ENCODE results near the gene ARSI.
A peak's percentile ranks its signal among the peaks of the same experiment; 100 is the strongest.

ARSI gene

DNA sequence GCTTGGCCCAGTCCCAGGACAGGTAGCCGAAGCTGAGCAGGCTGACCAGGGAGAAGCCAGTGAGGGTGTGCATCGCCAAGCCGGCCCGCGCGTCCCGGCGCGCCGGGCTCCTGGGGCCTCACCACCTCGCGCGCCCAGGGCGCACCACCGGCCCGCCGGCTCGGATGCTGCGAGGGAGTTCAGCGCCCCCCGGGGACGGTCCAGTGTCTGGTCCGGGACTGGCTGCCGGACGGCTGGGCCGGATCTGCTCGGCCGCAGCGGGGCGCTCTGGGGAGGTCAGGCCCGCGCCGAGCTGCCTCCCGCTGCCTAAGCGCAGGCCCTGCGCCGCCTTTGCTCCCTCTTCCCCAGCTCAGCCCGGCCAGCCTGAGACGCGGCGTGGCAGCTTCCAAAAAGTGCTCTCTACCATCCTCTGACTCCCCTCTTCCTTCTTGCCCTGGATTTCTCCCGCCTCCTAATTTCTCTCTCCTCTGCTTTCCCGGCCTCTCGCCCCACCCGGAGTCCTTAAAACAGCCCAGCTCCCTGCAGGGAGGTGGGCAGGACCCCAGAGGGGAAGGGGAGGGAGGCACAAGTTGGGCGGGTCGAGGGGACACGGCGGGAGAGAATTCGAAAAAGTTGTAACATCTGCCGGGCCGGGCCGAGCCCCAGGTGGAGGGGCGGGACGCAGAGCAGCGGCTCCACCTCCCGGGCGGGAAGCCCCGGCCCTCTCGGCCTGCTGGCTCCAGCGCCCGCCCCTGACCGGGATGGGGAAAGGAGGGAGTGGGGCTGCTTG, at the start of gene ARSI:
Gene ARSI, minus strand, starts transcription at position 605 of the 769 bp plus-strand sequence. Its CDS starts 532 bp downstream, at position 73.
- peak; percentile 25 for DNase-seq
- peaks cover 37% of the 10 kb centered on the region for H3K27me3 Mint-ChIP-seq

DNA sequence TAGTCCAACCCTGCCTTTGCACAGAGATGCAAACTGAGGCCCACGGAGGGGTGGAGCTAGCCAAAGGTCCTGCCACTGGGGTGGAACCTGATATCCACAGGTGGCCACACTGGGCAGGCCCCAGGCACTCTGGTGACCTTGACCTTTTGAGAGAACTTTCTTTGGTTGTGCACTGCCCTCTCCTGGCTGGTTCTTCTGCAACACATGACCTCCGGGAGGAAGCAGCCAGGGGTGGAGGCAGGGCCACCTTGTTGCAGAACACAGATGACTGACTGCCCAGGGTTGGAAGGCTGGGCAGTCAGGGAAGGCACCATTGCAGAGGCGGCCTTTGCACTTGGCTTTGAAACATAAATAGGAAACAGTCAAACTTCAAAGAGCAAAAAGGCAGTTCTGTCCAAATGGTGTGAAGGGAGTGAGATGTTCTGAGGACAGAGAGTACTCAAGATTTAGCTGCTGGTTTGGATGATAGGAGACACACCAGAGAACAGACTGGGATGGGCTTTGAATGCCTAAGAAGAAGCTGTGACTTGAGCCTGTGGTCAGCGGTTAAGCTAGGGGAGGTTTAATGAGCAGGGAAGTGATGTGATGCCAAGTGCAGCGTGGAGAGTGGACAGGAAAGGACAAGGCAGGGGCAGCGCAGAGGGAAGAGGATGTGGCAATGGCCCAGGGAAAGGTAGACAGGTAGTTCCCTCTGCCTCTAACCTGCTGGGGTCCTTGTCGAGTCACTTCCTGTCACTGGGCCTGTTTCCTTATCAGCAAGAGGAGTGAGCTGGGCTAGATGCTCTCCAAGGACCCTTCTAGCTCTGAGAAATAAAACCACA, 48.0 kb upstream of the ARSI start:
- Mint-ChIP-seq H3K9me3 (no peaks in the 10 kb centered on the region), H3K27me3 (no peaks in the 10 kb centered on the region), H3K4me3 (no peak overlapping the region), H3K36me3 (ENCODE audit: low read depth) (no peaks in the 10 kb centered on the region), H3K4me1 (ENCODE audit: low read depth) (peaks cover 11% of the 10 kb centered on the region), H3K27ac (peak overlapping the region; percentile 66)
- peak; percentile 55 for DNase-seq

More for the DNA sequence above, at the start of gene ARSI:
- Mint-ChIP-seq H3K9me3 (no peaks in the 10 kb centered on the region), H3K4me1 (ENCODE audit: low read depth) (peaks cover 3% of the 10 kb centered on the region), H3K27ac (no peak within 1 kb of the TSS), H3K36me3 (ENCODE audit: low read depth) (no peaks in the 10 kb centered on the region), H3K4me3 (no peak within 1 kb of the TSS)

DNA sequence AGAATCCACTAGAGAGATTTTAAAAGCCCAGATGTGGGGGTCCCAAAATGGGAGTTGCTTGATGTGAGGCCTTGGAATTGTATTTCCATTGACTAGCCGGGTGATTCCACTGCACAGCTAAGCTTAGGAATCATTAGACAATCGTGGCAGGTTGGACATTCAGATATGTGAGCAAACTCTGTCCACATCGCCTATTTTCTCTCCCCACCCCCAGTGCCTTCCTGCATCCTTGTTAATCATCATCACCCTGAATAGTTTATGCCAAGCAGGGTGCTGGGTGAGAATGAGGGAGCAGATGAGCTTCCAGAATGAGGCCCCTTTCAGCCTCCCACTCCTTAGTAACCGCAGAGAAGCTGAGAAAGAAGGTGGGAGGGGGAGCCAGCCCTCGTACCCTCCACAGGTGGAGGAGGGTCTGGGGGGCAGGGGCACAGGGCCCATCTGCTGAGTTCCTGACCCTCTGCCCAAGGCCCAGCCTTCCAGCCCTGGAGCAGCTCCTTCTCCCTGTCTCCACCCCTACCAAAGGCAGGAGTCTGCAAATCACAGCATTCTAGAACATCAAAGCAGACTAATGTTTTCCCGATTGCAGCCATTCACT, 47.1 kb upstream of the ARSI start:
- DNase-seq = no peak
- Mint-ChIP-seq H3K36me3 (ENCODE audit: low read depth) (no peaks in the 10 kb centered on the region), H3K27me3 (no peaks in the 10 kb centered on the region), H3K4me1 (ENCODE audit: low read depth) (peaks cover 11% of the 10 kb centered on the region), H3K4me3 (no peak overlapping the region), H3K9me3 (no peaks in the 10 kb centered on the region), H3K27ac (no peak overlapping the region)

DNA sequence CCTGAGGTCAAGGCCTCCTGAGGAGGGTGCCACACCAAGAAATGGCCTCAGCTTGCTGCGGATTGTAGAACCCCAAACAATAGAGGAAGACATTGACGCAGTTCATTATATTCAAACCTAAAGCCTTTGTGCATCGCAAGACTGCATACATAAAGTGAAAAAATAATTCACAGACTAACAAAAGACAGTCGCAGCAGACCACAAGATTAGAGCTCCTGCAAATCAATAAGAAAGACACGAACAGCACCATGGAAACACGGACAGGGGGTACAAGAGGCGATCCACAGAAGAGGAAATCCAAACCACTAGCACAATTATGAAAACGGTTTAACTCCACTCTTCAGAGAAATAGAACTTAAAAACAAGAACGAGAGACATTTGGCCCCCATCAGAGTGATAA, 44.7 kb upstream of the ARSI start:
- no peak for DNase-seq
- Mint-ChIP-seq H3K27ac (no peak overlapping the region), H3K4me3 (no peak overlapping the region), H3K4me1 (ENCODE audit: low read depth) (peaks cover 12% of the 10 kb centered on the region), H3K36me3 (ENCODE audit: low read depth) (no peaks in the 10 kb centered on the region), H3K9me3 (no peaks in the 10 kb centered on the region), H3K27me3 (no peaks in the 10 kb centered on the region)

DNA sequence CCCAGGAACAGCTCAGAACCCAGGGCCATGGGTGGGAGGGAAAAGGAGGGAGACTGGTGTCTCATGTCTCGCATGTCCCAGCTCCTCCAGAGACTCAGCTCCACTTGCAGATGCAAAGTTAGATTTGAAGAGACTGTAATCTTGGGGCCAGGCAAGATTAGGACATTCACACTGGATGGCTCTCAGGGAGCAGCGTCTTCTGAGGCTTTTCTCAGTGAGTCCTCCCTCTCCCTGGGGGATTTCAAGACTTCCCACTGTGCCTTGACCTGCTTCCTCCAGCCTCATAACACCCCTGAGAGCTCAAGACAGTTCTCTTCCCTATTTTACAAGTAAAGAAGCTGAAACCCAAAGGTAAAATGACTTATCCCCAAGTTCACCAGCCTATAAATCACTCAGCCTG, 44.3 kb upstream of the ARSI start:
- peaks cover 12% of the 10 kb centered on the region for H3K4me1 Mint-ChIP-seq (ENCODE audit: low read depth)
- no peak for DNase-seq
- H3K36me3 Mint-ChIP-seq (ENCODE audit: low read depth) = no peaks in the 10 kb centered on the region
- no peaks in the 10 kb centered on the region for H3K9me3 Mint-ChIP-seq
- H3K27ac Mint-ChIP-seq = no peak overlapping the region
- no peaks in the 10 kb centered on the region for H3K27me3 Mint-ChIP-seq
- H3K4me3 Mint-ChIP-seq = no peak overlapping the region

DNA sequence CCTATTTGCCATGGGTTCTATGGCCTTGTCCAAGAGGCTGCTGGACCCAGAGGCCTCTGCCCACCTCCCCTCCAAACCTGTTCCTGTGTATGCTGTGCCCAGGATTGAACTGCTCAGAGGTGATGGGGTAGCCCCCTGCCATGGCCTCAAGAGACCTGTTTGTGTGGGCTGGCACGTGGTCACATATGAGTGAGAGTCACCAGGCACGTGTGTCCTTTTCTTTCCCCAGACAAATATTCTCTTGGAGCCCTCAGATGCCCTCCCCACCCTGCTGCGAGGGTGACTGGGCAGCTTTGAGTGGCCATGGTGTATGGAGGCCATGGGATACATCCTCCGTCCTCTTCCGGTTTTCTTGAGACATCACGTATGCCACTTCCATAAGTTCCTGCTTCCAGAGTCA, 43.9 kb upstream of the ARSI start:
- Mint-ChIP-seq H3K4me1 (ENCODE audit: low read depth) (peaks cover 12% of the 10 kb centered on the region), H3K4me3 (no peak overlapping the region), H3K36me3 (ENCODE audit: low read depth) (no peaks in the 10 kb centered on the region), H3K27ac (no peak overlapping the region), H3K9me3 (no peaks in the 10 kb centered on the region), H3K27me3 (no peaks in the 10 kb centered on the region)
- DNase-seq = no peak

DNA sequence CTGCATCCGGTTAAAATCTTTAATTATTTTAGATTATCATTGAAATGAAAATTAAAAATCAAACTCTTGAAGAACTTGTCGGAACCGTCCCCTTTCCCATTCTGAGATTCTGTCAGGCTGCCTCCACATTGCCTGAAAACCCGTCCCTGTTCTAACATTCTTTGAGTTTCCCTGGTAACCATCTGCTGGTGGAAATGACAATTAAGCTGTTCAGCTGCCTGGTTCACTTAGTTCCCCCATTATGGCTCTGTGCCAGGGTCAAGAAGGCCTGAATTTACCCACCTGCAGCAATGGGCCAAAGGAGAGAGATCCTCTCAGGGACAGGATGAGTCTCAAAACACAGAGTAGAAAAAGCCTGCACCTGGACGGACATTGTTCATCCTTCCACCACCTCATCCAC, 43.0 kb upstream of the ARSI start:
- no peaks in the 10 kb centered on the region for H3K27me3 Mint-ChIP-seq
- no peak overlapping the region for H3K27ac Mint-ChIP-seq
- H3K9me3 Mint-ChIP-seq = no peaks in the 10 kb centered on the region
- no peak for DNase-seq
- H3K4me1 Mint-ChIP-seq (ENCODE audit: low read depth) = peaks cover 9% of the 10 kb centered on the region
- no peak overlapping the region for H3K4me3 Mint-ChIP-seq
- H3K36me3 Mint-ChIP-seq (ENCODE audit: low read depth) = no peaks in the 10 kb centered on the region

DNA sequence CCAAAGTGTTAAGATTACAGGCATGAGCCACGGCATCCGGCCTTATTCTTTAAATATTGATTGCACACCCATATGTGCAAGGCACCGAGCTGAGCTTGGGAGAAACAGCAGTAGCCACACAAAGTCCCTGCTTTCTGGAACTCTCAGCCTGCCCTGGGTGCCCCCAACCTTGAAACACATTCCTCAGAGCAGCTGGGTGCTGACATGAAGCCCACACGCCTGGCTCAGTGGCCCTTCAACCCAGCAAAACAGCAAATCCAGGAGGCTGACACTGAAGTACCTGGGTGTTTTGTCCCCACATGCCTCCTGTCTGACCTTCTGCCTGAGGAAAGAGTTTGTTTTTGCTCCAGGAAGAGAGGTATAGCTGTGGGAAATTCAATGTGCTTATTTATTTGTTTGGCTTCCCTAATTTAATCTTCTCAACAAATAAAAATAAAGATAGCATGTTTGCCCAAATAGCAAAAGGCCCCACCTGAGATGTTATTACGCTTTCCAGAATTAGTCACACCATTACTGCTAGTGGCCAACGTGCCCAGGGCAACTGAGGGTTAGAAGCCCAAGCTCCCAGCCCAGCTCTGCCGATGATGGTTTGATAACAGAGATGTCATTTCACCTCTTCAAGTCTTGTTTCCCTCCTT, 41.4 kb upstream of the ARSI start:
- H3K9me3 Mint-ChIP-seq = no peaks in the 10 kb centered on the region
- H3K4me1 Mint-ChIP-seq (ENCODE audit: low read depth) = peaks cover 5% of the 10 kb centered on the region
- no peaks in the 10 kb centered on the region for H3K36me3 Mint-ChIP-seq (ENCODE audit: low read depth)
- no peak for DNase-seq
- H3K27ac Mint-ChIP-seq = no peak overlapping the region
- H3K27me3 Mint-ChIP-seq = no peaks in the 10 kb centered on the region
- H3K4me3 Mint-ChIP-seq = no peak overlapping the region

DNA sequence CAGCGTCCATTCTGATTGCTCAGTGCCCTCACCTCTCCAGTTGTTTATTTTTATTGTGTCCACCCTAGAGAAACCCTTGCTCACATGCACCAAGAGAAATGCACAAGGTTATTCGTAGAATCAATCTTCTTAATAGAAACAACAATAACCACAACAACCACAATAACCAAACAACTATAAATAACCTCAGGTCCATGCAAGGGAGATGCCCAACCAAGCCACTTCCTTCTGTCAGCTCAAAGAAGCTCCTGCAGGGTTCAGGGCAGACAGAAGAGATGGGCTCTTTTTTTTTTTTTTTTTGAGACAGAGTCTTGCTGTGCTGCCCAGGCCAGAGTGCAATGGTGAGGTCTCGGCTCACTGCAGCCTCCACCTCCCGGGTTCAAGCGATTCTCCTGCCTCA, 39.9 kb upstream of the ARSI start:
- Mint-ChIP-seq H3K4me3 (no peak overlapping the region), H3K4me1 (ENCODE audit: low read depth) (peaks cover 5% of the 10 kb centered on the region), H3K9me3 (no peaks in the 10 kb centered on the region), H3K36me3 (ENCODE audit: low read depth) (no peaks in the 10 kb centered on the region), H3K27ac (no peak overlapping the region), H3K27me3 (no peaks in the 10 kb centered on the region)
- no peak for DNase-seq

DNA sequence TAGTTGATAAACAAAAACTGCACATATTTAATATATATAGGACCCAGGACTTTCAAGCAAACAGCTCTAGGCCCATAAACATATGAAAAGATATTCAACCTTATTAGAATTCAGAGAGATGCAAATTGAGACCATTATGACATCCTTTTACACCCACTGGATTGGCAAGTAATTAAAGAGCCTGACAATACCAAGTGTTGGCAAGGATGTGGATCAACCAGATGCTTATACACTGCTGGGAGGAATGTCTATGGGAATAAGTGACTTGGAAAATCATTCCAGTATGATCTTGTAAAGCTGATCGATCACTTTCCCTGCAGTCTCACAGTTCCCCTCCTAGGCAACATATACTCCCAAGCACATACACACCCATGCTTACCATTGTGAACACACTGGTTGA, 39.3 kb upstream of the ARSI start:
- Mint-ChIP-seq H3K4me3 (no peak overlapping the region), H3K9me3 (no peaks in the 10 kb centered on the region), H3K27ac (no peak overlapping the region), H3K36me3 (ENCODE audit: low read depth) (no peaks in the 10 kb centered on the region), H3K27me3 (no peaks in the 10 kb centered on the region), H3K4me1 (ENCODE audit: low read depth) (peaks cover 5% of the 10 kb centered on the region)
- no peak for DNase-seq

DNA sequence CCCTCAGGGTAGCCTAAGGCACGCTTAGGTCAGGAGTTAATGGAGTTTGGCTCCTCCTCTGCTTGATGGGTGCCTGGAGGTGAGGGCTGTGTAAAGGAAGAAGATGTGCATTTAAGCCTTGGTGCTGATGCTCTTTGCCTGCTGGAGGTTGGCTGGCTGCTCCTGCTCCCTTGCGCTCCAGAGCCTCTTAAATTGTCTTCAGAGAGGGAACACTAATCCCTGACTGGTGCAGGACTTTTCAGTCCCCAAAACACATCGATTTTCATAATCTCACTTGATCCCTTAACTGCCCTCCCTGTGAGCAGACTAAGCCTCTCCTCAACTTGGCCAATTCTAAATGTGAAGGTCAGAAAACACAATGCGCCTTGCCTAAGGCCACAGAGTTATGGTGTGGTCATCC, 38.6 kb upstream of the ARSI start:
- Mint-ChIP-seq H3K4me3 (no peak overlapping the region), H3K36me3 (ENCODE audit: low read depth) (no peaks in the 10 kb centered on the region), H3K27me3 (no peaks in the 10 kb centered on the region), H3K27ac (no peak overlapping the region), H3K4me1 (ENCODE audit: low read depth) (peaks cover 5% of the 10 kb centered on the region), H3K9me3 (no peaks in the 10 kb centered on the region)
- DNase-seq = no peak

DNA sequence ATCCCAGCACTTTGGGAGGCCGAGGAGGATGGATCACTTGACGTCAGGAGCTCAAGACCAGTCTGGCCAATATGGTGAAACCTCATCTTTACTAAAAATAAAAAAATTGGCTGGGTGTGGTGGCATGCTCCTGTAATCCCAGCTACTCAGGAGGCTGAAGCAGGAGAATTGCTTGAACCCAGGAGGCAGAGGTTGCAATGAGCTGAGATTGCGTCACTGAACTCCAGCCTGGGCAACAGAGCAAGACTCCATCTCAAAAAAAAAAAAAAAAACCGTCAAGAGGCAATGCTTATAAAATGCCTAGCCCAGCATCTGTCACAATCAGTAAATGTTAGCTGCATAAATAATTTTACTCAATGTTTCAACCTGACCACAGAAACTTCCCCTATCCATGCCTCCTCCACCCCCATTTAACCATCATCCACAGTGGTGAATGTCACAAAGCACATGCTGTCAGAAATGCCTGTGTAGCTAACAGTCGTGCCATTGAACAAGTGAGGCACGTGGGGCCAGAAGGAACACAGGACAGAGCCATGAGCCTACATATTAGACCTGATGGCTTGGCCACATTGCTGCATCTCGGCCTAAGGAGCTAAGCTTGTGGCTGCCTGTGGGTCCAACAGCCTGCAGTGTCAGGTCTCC, 38.0 kb upstream of the ARSI start:
- Mint-ChIP-seq H3K9me3 (no peaks in the 10 kb centered on the region), H3K27ac (no peak overlapping the region), H3K4me1 (ENCODE audit: low read depth) (peaks cover 5% of the 10 kb centered on the region), H3K4me3 (no peak overlapping the region), H3K36me3 (ENCODE audit: low read depth) (no peaks in the 10 kb centered on the region), H3K27me3 (no peaks in the 10 kb centered on the region)
- DNase-seq = no peak

DNA sequence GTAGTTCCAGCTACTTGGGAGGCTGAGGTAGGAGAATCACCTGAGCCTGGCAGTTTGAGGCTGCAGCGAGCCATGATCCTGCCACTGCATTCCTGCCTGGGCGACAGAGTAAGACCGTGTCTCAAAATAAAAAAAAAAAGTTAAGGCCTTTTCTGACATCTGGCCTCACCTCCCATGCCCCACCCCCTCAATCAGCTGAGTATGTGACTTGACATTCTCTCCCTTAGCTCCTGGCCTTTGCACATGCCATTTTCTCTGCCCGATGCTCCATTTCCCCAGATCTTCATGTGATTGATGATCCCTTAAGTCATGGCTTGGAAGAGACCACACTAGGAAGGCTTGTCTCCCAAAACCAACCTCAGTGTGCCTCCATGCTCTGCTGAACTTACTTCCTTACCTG, 37.1 kb upstream of the ARSI start:
- peaks cover 5% of the 10 kb centered on the region for H3K4me1 Mint-ChIP-seq (ENCODE audit: low read depth)
- no peak for DNase-seq
- H3K36me3 Mint-ChIP-seq (ENCODE audit: low read depth) = no peaks in the 10 kb centered on the region
- H3K9me3 Mint-ChIP-seq = no peaks in the 10 kb centered on the region
- H3K4me3 Mint-ChIP-seq = no peak overlapping the region
- no peaks in the 10 kb centered on the region for H3K27me3 Mint-ChIP-seq
- no peak overlapping the region for H3K27ac Mint-ChIP-seq

DNA sequence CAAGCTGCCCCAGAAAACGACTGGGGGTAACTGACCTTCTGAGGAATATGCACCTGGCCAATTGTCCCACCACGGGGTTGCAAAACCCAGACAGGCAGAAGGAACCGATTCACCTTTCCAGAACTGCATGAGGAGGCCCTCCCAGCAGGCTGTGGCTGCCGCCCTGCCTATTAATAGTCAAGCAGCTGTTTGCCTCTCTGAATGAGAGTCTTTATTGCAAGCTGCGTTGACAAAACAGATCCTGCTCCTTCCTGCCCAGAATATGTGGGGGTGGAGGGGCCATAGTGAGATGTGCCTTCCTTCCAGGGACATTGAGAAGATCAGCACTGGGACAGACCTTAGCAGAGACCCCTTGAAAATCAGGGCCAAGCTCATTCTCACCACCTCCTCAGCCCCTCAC, 36.5 kb upstream of the ARSI start:
- Mint-ChIP-seq H3K4me3 (no peak overlapping the region), H3K9me3 (no peaks in the 10 kb centered on the region), H3K27me3 (no peaks in the 10 kb centered on the region), H3K27ac (no peak overlapping the region), H3K36me3 (ENCODE audit: low read depth) (no peaks in the 10 kb centered on the region), H3K4me1 (ENCODE audit: low read depth) (peaks cover 5% of the 10 kb centered on the region)
- no peak for DNase-seq
